HL-60 (cell line): ENCODE measurements around the gene PPP1R3A.

ENCODE experiments used
- DNase-seq, 2 experiments: peaks; one replicate each; pipeline ENCODE4 v3.0.0-alpha.2; 2010 to 2020; ENCODE audit warnings: low read depth in 1 of 2, low spot score in 1 of 2
- H3K27ac ChIP-seq: fragments of 250-450 bp; sonication (Bioruptor Pico); replicated peaks from 2 replicates; pipeline ENCODE4 v1.5.1; 2020; ENCODE audit warnings: mild to moderate bottlenecking, moderate library complexity
- H3K27me3 ChIP-seq: fragments of 250-450 bp; sonication (Bioruptor Pico); 2 replicates; pipeline ENCODE4 v1.5.1; 2021; ENCODE audit warnings: mild to moderate bottlenecking, moderate library complexity; ENCODE audit not compliant: insufficient read depth, poor library complexity, severe bottlenecking
- H3K4me3 ChIP-seq: replicated peaks from 2 replicates; pipeline ENCODE4 v1.5.1; 2011; ENCODE audit warnings: mild to moderate bottlenecking, control low read depth, low read length; ENCODE audit not compliant: insufficient read depth
- CTCF ChIP-seq: IDR thresholded peaks from one replicate; pipeline ENCODE4 v1.5.1; 2011; ENCODE audit warnings: low read length, control low read depth, inconsistent platforms; ENCODE audit not compliant: insufficient read depth
- GABPA ChIP-seq: IDR thresholded peaks from 2 replicates; pipeline ENCODE4 v1.6.1; 2012; ENCODE audit warnings: low read depth
- POLR2AphosphoS5 ChIP-seq: IDR thresholded peaks from 2 replicates; pipeline ENCODE4 v1.6.1; 2012; ENCODE audit warnings: low read depth
- REST ChIP-seq: IDR thresholded peaks from 2 replicates; pipeline ENCODE4 v1.6.1; 2012; ENCODE audit warnings: low read depth; ENCODE audit not compliant: insufficient replicate concordance
- SPI1 ChIP-seq: IDR thresholded peaks from 2 replicates; pipeline ENCODE4 v1.6.1; 2012; ENCODE audit warnings: low read depth, mild to moderate bottlenecking, borderline replicate concordance

PPP1R3A gene

GRCh38 chr7:113835367-113835766 is 83.4 kb downstream of the PPP1R3A start:
- no peak for DNase-seq
- TF ChIP-seq CTCF (no peak), POLR2AphosphoS5 (no peak), GABPA (no peak), SPI1 (no peak), REST (no peak)
- Histone ChIP-seq H3K4me3 (no peak overlapping the region), H3K27me3 (no peaks in the 10 kb centered on the region), H3K27ac (no peak overlapping the region)

GRCh38 chr7:113832196-113832745 is 86.5 kb downstream of the PPP1R3A start:
- TF ChIP-seq GABPA (no peak), POLR2AphosphoS5 (no peak)
- Histone ChIP-seq H3K4me3 (no peak overlapping the region), H3K27me3 (no peaks in the 10 kb centered on the region), H3K27ac (no peak overlapping the region)
- DNase-seq: no peak

- Histone ChIP-seq H3K27ac (no peak overlapping the region), H3K27me3 (no peaks in the 10 kb centered on the region), H3K4me3 (no peak overlapping the region)
- no peak for DNase-seq
- TF ChIP-seq CTCF (no peak), SPI1 (no peak)
These were observed 87.3 kb downstream of the PPP1R3A start for GRCh38 chr7:113831556-113831955.

- Histone ChIP-seq H3K27me3 (no peaks in the 10 kb centered on the region), H3K27ac (no peak overlapping the region), H3K4me3 (no peak overlapping the region)
- TF ChIP-seq POLR2AphosphoS5: no peak
- no peak for TF ChIP-seq SPI1
- no peak for TF ChIP-seq GABPA
- no peak for TF ChIP-seq CTCF
- no peak for TF ChIP-seq REST
- DNase-seq: no peak
These were observed 90.2 kb downstream of the PPP1R3A start for GRCh38 chr7:113828581-113828980.
